Sciatic nerve (tissue), 2 donors: ENCODE results near the gene ANKS1B. TPM values are rescaled to one million over a fixed set of nuclear protein-coding genes. Genes with fewer than 3 reads are reported as not detected.

Experiments
- ATAC-seq: fragments of 200-7000 bp; cut with Tn5 transposase; one replicate; pipeline ENCODE4 v1.9.1; 2020; ENCODE audit warnings: mild to moderate bottlenecking, moderate library complexity
- DNase-seq: peaks from one replicate; pipeline ENCODE4 v3.0.0-alpha.2; 2020; ENCODE audit warnings: low spot score
- intact Hi-C: fragments of 100-400 bp; cut with DNase I; formaldehyde crosslinking; loops from one replicate; pipeline ENCODE4 v1.14.2; 2022
- total RNA-seq: library from RNA; stranded (reverse); fragmentation: NEBNext Ultra II Directional; extraction: Animal tissue kit (Norgen Biotek cat#: 25700); gene quantifications from one replicate; pipeline ENCODE4 v1.2.1, GENCODE V29; 2021
- donor health status: DM: no; HTN: no; CAD: no.
- donor health status: DM: no; HTN: no; CAD: no.

Gene ANKS1B
- total RNA-seq, 1 donor from 2014 or later, result 20.8 TPM

- no peak for DNase-seq
- intact Hi-C loops, result no loop called here
- ATAC-seq, result no peak
These were observed 779.6 kb downstream of the ANKS1B start for GRCh38 chr12:99205111-99205510.

GRCh38 chr12:99201906-99202645 lies 782.7 kb downstream of the ANKS1B start:
- no peak for DNase-seq
- ATAC-seq, result no peak
- intact Hi-C loops, result no loop called here

- DNase-seq, result no peak
- intact Hi-C loops, result no loop called here
- no peak for ATAC-seq
These were observed 783.9 kb downstream of the ANKS1B start for GRCh38 chr12:99200711-99201384.

GRCh38 chr12:99195474-99195873 lies 789.3 kb downstream of the ANKS1B start:
- DNase-seq (no peak), ATAC-seq (no peak)
- intact Hi-C loops, result loop anchor here (5.0 kb wide), 1 partner anchor 1753 kb away; no protein-coding TSS in a partner anchor

- intact Hi-C loops, result no loop called here
- DNase-seq, result no peak
- ATAC-seq, result no peak
These were observed 792.2 kb downstream of the ANKS1B start for GRCh38 chr12:99192489-99192888.

- DNase-seq (no peak), ATAC-seq (no peak)
- intact Hi-C loops, result no loop called here
These were observed 807.9 kb downstream of the ANKS1B start for GRCh38 chr12:99176871-99177270.

GRCh38 chr12:99170461-99170860 lies 814.3 kb downstream of the ANKS1B start:
- DNase-seq, result no peak
- no peak for ATAC-seq
- intact Hi-C loops, result no loop called here

- intact Hi-C loops, result no loop called here
- ATAC-seq (no peak), DNase-seq (no peak)
These were observed 814.7 kb downstream of the ANKS1B start for GRCh38 chr12:99170037-99170436.

GRCh38 chr12:99157946-99158345 lies 826.8 kb downstream of the ANKS1B start:
- DNase-seq (no peak), ATAC-seq (no peak)
- intact Hi-C loops, result no loop called here

GRCh38 chr12:99154983-99155336 lies 829.8 kb downstream of the ANKS1B start:
- ATAC-seq (no peak), DNase-seq (no peak)
- intact Hi-C loops, result no loop called here

- intact Hi-C loops, result no loop called here
- DNase-seq, result no peak
These were observed 830.3 kb downstream of the ANKS1B start for GRCh38 chr12:99154216-99154982.

GRCh38 chr12:99153293-99153692 lies 831.4 kb downstream of the ANKS1B start:
- no peak for DNase-seq
- intact Hi-C loops, result no loop called here
- ATAC-seq, result no peak

More at GRCh38 chr12:99154216-99154982, 830.3 kb downstream of the ANKS1B start:
- no peak for ATAC-seq

GRCh38 chr12:99152337-99152736 lies 832.4 kb downstream of the ANKS1B start:
- ATAC-seq (no peak), DNase-seq (no peak)
- intact Hi-C loops, result no loop called here

GRCh38 chr12:99151744-99152143 lies 833.0 kb downstream of the ANKS1B start:
- intact Hi-C loops, result no loop called here
- ATAC-seq (no peak), DNase-seq (no peak)

GRCh38 chr12:99147130-99147529 lies 837.6 kb downstream of the ANKS1B start:
- intact Hi-C loops, result no loop called here
- ATAC-seq, result no peak
- no peak for DNase-seq

GRCh38 chr12:99146730-99147129 lies 838.0 kb downstream of the ANKS1B start:
- ATAC-seq (no peak), DNase-seq (no peak)
- intact Hi-C loops, result no loop called here

GRCh38 chr12:99146185-99146584 lies 838.6 kb downstream of the ANKS1B start:
- ATAC-seq (no peak), DNase-seq (no peak)
- intact Hi-C loops, result no loop called here

- no peak for ATAC-seq
- intact Hi-C loops, result no loop called here
- no peak for DNase-seq
These were observed 842.1 kb downstream of the ANKS1B start for GRCh38 chr12:99142651-99143050.

- DNase-seq (no peak), ATAC-seq (no peak)
- intact Hi-C loops, result no loop called here
These were observed 844.6 kb downstream of the ANKS1B start for GRCh38 chr12:99140017-99140720.
